Measurements from ENCODE around the gene CARD19.

GRCh38 chr9:93077811-93078210 lies 18.2 kb upstream of the CARD19 start:
- TF ChIP-seq, protein P1, sequence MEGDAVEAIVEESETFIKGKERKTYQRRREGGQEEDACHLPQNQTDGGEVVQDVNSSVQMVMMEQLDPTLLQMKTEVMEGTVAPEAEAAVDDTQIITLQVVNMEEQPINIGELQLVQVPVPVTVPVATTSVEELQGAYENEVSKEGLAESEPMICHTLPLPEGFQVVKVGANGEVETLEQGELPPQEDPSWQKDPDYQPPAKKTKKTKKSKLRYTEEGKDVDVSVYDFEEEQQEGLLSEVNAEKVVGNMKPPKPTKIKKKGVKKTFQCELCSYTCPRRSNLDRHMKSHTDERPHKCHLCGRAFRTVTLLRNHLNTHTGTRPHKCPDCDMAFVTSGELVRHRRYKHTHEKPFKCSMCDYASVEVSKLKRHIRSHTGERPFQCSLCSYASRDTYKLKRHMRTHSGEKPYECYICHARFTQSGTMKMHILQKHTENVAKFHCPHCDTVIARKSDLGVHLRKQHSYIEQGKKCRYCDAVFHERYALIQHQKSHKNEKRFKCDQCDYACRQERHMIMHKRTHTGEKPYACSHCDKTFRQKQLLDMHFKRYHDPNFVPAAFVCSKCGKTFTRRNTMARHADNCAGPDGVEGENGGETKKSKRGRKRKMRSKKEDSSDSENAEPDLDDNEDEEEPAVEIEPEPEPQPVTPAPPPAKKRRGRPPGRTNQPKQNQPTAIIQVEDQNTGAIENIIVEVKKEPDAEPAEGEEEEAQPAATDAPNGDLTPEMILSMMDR (conservative IDR thresholded peaks at IDR 0.05) = no peak
- no peak for TF ChIP-seq ZFX (IDR thresholded peaks at IDR 0.05)

Measured in C4-2B (cell line).